NCI-H2107 treated with DMSO at 0.1 percent for 48 hours (cell line): ENCODE data around the gene GPR183.
A peak's percentile ranks its signal among the peaks of the same experiment; 100 is the strongest.

Experiments used
- DNase-seq: peaks from one replicate; lab custom pipeline; 2025; ENCODE audit not compliant: unreplicated experiment; lab: John Stamatoyannopoulos, UW

GPR183 gene

DNA sequence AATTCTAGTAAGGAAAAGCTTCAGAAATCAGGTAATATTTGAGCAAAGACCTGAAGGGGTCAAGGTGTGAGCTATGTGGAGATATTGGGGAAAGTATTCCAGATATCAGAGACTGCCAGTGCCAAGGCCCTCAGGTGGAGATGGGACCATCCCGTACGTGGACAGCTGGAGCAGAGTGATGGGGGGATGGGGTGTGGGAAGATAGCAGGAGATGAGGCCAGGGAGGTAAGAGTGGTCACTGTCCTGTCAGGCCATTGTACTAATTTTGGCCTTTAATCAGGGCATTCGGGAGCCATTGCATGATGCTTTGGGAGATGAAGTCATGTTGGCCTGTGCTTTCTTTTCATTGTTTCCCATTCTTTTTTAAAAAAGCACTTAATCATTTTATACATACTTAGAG is 36.0 kb downstream of the GPR183 start:
- no peak for DNase-seq

DNA sequence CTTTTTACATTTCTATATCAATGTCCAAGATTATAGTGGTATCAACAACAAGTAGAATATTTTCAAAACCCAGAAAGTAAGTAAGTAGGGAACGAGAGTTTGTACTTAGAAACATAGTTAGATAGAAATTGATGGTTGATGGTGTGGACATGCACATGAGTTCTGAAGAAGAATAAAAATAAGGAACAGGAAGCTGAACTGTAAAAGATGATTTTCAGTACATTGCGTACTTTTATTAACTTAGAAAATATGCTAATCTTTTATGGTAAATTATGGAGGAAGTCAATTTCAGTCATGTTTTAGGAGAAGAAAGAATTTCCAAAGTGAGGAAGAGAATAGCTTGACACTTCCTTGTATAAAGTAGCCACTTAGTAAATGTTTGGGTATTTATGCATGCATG is 36.7 kb downstream of the GPR183 start:
- DNase-seq: no peak

DNA sequence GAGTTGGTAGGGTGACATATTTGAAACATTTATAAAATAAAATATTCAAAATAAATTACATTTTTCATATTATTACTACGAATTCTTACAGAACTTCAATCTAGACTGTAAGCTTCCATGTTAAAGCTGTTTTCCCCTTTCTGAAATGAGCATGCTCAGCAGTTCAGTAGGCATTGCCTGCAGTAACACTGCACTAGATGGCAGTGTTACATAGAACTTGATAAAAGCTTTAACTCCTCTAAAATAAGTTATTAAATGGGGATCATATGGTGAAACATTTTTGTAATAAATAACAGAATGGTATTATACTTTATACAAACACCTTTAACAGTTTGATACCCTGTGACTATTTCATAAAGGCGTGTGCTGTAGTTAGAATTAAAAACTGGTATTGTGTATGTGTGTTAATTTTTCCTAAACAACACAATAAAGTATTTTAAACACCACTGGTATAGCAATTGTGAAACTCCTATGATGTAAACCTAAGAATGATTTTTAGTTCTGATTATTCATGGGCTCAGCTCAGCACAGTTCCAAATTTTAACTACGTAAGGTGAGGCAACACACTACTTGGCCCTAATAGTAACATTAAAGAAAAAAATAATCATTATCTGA is 37.5 kb downstream of the GPR183 start:
- peak; percentile 19 for DNase-seq

DNA sequence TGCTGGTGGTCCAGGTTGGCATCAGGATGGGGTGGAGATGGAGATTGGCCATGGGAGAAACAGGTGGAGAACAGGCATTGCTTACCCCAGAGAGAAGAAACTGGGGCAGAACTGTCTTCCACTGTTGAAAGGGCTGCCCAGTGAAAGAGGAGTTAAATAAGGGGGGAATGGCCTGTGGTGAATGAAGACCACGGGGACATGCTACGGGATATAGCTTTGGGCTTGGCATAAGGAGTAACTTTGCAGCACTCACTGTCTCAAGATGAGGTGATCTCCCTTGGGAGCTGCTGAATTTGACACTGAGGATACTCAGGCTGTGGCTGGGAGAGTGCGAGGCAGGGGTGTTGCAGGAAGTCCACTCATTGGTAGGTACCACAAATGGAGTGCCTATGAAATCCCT is 38.4 kb downstream of the GPR183 start:
- DNase-seq: no peak

DNA sequence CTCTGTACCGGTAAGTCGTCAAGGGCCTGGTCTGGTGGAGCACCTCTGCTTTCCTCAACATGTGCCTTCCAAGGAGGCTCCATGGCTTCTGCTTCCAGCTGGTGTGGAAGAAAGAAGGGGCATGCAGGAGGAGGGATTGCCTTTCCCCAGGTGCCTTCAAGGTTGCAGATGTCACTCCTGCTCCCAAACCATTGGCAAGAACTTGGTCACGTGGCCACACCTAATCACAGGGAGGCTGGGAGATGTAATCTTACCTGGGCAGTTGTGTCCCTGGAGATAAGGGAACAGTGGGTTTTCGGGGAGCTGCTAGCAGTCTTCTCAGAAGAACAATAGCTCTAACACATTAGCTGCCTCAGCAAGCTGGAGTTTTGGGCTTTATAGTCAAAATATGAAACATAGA is 39.3 kb downstream of the GPR183 start:
- DNase-seq: no peak

DNA sequence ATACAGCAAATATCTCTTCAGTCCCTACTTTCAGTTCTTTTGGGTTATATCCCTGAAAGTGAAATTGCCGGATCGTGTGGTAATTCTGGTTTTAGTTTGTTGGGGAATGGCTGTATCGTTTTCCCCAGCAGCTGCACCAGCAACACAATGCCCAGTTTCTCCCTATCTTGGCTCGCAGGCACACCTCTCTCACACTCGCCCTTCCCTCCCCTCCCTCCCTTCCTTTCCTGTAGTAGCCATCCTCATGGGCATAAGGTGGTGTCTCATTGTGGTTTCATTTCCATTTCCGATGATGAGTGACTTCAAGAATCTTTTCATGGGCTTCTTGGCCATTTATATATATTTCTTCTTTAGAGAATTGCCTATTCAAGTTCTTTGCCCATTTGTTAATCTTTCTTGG is 40.4 kb downstream of the GPR183 start:
- DNase-seq: no peak

DNA sequence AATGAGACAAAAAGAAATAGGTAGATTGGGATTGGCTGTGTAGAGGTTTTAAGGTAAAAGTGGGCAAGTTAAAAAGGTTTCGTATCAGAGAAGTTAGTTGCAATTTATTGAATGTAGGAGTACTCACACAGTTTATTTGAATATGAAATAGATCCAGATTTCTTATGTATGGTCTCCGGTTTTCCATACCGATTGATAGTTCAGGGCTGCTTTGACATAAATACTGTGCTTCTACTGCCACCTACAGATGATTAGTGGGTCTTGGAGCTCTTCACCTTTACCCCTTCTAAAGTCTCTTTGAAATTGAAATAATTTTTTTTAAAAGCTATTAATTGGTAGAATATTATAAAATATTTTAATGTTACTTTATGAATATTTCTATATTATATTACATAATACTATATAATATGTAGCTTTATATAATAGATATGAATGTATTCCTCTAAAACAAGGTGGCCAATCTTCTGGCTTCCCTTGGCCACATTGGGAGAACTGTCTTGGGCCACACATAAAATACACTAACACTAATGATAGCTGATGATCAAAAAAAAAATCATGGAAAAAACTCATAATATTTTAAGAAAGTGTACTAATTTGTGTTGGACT is 41.3 kb downstream of the GPR183 start:
- DNase-seq: peak; percentile 46

DNA sequence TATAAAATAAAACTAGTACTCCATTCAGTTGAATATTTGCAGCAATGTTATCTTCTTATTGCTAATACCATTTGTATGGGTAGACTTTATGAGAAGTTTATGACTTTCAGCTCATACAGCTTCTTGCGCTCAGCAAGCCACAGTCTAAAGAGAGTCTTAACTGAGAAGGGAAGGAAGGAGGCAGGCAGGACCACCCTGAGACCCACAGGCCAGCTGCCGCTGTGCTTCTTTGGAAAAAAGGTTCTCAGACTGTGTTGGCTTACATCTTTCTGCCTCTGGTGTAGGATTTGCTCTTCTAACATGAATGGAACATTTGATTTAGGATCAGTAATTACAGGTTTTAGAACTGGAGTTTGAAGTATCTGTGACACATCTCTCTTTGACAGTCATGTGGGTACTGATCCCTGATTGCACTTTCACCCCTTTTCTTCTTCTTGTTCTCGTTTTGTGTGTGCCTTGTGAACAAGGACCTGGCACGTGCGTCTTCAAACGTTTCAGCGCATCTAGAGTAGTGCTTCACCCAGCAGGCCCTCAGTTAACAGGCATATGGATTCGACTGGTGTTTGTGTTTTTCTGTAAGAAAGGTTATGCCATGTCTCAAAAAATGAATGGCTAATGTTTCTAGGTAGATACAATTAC is 41.9 kb downstream of the GPR183 start:
- no peak for DNase-seq

DNA sequence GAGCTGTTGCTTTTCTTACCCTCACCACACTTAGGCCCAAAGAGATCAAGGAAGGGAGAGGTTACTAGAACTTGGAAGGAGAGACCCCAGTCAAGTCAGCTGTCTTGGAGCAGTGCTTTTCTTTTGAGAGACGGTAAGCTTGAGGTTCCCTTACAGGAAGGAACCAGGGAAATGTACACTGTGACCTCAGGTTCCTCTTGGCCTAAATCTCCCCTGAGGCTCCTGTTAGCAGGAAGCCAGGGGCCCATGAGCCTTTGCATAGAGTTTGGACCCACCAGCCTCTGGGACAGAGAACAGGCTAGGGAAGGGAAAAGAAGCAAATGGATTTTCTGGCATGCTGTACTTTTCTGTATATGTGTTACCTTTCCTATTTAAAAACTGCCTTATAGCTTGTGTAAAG is 43.1 kb downstream of the GPR183 start:
- no peak for DNase-seq

DNA sequence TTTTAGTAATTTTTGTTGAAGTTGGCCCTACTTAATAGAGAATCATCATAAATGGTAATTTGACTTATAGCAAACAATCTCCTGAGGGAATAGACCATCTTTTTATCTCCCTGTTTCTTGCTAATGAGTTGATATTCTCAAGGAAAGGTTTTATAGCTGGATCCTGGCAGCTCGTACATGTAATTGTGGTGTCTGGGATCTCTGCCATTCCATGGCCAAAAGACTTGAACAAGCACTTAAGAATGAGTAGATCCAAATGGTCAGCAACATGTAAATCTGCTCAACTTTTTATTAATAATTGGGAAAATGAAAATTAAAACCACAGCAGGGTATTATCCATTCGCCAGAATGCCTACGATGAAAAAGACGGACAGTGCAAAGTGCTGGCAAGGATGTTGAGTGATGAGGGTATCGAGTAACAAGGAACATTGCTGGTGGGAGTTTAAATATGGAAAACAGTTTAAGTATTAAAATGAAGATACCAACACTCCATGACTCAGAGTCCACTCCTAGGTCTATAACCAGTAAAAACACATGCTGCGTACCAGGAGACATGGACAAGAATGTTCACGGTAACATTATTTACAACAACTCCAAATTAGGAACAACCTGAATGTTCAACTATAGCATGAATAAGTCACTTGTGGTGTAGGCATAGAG is 43.9 kb downstream of the GPR183 start:
- no peak for DNase-seq

DNA sequence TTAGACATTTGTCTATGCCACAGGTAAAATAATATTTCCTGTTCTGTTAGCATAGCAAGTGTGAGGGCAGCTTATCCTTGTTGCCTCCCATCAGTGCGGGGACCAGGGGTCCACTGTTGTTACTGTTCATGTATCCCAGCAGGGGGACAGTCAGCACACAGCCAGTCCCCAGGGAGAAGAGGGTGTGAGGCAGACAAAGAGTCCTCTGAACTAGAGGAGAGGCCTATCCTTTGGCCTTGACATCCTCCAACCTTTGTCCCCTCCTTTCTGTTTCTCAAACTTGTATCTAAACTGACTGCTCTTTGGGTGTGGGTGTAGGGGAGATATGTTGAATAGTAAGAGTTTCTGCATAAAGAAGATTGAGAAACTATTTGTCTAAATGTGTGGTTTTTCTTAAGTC is 46.1 kb downstream of the GPR183 start:
- DNase-seq: no peak

DNA sequence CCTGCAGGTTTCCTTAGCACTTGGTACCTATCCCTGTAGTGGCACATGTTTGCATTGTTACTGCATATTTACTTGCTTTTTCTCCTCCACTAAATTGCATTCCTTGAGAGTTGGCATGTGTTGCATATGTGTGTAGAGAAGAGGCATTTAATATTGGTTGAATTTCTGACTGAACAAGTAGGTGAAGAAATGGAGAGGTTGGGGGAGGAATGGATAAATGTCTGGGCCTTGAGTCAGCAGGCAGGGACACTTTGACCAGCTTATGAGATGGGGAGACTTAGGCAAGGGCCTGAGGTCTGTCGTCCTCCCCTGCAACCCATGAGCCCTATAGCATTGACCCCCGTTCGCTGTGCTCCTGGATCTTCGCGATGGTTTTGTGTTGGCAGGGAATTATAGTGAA is 47.0 kb downstream of the GPR183 start:
- DNase-seq: no peak

DNA sequence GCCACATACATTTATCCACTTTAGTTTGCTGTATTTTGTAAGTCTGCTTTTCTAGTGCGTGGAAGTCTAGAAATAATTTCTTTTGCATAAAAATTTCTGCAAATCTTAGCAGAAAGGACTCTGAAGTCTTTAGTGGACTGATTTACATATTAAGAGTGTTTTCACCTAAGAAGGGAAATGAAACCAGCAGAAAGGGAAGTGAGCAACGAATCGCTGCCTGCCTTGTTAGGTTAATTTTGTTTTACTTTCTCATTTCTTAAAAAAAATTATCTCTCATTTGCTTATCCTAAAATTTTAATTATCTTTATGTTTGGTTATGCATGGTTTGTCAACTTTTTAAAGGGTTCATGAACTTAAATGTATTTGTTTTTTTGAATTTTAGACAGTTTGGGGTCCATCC is 48.3 kb downstream of the GPR183 start:
- no peak for DNase-seq

DNA sequence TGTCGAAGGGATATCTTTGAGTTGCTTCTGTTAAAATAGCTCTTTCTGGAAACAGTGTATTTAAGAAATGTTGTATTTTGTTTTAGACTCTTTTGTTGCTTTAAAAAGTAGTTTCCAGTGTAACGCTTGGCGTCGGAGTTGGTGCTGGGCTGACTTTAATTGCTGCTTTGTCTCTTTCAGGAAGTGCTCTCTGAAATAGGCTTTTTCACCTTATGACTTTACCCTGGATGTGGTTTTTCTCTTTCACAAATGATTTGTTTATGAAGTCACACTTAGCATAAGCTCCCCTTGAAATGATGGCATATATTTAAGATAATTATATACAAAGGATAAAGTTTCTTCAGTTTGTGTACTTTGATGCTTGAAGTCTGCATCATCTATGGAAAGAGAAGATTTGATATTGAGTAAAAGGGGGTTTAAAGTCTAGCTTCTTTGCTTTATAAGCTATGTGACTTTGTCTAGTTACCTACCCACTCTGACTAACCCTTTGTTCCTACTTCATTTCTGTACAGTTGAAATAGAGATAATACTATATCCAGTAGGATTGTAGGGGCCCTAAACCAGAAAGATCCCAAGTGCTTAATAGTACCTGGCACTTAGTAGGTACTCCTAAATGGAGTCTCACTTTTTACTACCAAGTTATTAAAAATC is 48.9 kb downstream of the GPR183 start, which contains the start of gene GPR18:
TSS of gene GPR18 (minus strand) at position 170 of the 651 bp plus-strand sequence. CDS start 2,507 bp downstream, outside the sequence.
- no peak for DNase-seq

DNA sequence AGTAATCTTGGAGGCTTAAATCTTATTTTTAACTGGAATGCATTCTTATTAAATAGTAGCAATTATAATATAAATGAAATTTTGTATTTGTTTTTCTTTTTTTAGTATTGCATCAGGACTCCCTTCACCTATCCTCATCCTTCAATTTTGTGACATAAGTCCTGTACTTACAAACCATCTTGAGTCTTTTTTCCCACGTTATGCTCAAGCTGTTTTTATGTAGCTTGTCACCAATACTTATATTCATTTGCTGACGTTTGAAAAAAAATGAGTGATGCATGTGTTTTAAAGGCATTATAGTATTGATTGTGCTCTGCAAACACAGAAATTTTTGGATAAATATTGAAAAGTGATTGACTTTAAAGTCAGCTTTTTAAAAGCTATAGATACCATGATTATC is 49.9 kb downstream of the GPR183 start:
- no peak for DNase-seq

DNA sequence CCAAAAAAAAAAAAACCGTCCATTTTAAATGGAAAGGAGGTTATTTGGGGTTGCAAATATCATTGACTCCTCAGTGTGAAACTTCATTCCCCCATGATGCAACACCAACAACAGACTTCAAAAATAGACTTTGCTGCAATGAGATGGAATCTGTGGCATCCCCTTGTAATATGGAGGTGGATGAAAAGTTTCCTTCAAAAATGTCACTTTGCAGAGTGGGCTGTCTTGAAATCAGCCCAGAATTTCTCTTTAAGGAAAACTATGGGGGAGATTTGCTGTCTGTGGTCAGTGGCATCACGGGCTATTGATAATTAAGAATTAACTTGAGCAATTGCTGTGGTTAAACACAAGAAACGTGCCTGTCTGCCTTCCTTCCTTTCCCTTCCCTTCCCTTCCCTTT is 50.5 kb downstream of the GPR183 start:
- DNase-seq: no peak

DNA sequence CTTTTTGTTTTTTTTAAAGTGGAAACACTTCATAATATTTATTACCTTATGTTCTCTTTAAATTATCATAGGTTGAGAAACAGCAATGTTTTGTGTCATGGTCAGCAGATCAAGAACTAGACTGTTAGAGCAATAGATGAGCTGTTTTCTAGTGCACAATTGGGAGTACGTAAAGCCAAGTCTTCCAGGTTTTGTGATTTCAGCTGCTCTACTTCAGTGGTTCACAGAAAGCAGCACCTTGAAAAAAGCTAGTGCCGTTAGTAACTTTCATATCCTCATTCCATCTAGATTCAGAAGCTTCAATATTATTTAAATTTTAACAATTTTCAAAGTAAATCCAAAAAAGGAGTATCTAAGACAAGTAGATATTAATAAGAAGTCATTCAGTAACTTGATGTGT is 50.9 kb downstream of the GPR183 start:
- no peak for DNase-seq

DNA sequence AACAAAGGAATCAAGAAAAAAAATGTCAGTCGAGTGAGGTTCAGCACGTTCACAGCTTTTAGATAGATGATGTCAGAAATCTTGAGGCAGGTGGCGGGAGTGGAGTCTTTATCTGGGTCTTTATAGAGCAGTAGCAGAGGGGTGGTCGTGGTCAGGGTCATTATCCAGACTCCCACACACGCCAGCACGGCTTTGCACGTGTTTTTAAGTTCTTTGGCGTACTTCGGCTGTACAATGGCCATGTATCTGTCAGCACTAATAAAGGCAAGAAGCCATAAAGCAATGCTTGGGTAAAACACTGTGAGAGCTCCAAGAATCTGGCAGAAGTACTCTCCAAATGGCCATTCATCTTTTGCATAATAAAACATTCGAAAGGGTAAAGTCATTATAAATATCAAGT is 51.9 kb downstream of the GPR183 start:
- DNase-seq: no peak

DNA sequence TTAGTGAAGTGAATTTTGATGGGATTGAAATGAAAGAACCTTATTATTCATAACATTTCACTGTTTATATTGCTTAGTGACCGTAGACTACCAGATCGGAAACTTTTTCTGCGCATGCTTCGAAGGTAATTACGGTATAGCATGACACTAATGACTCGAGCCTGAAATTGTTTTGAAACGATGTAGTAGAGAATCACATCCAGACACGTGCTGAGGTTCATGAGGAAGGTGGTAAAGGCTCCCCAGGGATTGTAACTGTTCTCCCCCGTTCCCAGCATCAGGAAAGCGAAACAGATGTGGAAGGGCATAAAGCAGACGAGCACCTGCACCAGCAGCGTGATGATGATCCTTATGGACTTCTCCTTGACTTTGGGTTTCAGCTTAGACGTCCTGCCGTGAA is 52.4 kb downstream of the GPR183 start:
- no peak for DNase-seq

DNA sequence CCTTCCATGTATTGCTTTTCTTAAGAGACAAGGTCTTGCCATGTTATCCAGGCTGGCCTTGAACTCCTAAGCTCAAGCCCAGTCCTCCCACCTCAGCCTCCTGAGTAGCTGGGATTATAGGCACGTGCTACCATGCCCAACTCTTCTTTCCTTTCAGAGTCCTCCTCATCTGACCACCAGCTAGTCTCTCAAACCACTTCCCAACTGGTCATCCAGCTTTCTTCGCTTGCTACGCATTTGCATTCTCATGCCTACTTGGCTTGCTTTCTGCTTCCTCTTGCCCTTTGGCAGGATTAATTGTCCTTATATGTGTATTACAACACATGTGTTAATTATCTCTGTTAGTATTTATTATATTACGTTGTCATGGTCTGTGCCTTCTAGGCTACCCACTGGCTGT is 55.3 kb downstream of the GPR183 start:
- DNase-seq: no peak

DNA sequence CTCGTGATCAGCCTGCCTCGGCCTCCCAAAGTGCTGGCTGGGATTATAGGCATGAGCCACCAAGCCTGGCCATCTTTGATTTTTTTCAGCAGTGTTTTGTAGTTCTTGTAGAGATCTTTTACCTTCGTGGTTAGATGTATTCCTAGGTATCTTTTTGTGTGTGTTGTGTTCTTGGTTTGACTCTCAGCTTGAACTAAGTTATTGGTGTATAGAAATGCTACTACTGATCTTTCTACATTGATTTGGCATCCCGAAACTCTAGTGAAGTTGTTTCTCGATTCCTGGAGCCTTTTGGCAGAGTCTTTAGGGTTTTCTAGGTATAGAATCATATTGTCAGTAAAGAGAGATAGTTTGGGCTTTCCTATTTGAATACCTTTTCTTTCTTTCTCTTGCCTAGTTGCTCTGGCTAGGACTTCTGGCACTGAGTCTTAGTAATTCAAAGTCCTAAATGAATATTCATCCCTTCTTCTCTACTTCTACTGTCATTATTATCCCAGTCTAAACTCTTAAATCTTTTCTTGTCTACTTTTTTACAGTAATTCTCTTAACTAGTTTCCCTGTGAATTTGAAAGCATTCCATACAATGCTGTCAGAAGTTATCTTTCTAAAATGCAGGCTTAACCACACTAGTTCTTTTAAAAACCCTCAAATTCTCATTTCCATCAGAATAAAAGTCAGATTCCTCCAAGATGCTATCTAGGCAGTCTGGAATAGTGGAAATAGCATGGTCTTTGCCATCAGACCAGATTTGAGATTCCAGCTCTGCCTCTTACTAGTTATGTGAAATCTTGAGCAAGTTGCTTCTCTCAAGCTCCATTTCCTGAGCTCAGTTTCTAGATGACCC is 56.0 kb downstream of the GPR183 start:
- DNase-seq: no peak
